GM21737 (cell line): ENCODE data around the gene CARD9.

Experiments
- ATAC-seq: cut with Tn5 transposase; IDR thresholded peaks from one replicate; pipeline ENCODE4 v1.9.1; 2021; ENCODE audit warnings: mild to moderate bottlenecking, moderate library complexity; ENCODE audit not compliant: unreplicated experiment

The CARD9 gene

DNA sequence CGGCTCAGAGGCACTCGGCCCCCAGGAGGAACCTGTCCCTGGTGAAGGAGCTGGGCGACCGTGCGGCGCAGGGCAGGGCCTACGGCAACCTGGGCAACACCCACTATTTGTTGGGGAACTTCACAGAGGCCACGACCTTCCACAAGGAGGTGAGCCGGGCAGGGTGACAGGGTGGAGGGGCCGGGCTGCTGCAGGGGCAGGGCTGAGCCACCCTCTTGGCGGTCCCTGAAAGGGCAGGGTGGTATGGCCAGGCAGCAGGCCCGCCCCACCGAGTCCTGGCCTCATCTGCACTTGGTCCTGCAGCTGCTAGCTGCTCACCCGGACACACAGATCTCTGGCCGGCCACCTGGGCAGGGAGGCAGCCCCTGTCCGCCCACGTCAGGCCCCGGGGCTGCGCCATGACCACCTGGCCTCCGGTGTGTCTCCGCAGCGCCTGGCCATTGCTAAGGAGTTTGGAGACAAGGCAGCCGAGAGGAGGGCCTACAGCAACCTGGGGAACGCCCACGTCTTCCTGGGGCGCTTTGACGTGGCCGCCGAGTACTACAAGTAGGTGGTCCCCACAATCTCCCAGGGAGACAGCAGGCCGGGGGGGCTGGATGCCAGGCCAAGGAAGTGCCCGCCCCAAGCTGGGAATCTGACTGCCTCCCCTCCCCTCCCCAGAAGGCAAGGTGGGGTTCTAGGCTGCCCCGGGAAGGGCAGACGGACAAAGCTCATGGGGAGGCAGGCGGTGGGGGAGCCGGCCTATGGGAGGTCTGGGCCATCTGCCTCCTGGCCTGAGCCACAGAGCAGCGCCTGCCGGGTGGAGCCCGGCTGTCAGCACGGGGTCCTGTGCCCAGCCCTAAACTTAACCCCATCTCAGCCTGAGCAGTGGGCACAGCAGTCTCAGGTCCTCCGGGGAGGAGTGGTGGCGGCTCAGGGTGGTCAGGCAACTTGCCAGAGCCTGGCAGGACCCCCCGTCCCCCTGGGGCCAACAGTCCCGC, 35.8 kb downstream of the CARD9 start:
- ATAC-seq: no peak

GRCh38 chr9:136336881-136337280, 36.6 kb downstream of the CARD9 start:
- no peak for ATAC-seq

- ATAC-seq: no peak
These were observed 37.2 kb downstream of the CARD9 start for GRCh38 chr9:136336156-136336870.

- no peak for ATAC-seq
These were observed 37.9 kb downstream of the CARD9 start for GRCh38 chr9:136335296-136336155.

DNA sequence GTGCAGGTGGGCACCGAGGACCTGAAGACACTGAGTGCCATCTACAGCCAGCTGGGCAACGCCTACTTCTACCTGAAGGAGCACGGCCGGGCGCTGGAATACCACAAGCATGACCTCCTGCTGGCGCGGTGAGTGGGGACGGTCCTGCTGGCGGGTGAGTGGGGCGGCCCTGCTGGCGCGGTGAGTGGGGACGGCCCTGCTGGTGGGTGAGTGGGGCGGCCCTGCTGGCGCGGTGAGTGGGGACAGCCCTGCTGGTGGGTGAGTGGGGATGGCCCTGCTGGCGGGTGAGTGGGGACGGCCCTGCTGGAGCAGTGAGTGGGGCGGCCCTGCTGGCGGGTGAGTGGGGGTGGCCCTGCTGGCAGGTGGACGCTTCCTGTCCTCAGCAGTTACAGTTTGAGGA, 38.9 kb downstream of the CARD9 start:
- no peak for ATAC-seq

DNA sequence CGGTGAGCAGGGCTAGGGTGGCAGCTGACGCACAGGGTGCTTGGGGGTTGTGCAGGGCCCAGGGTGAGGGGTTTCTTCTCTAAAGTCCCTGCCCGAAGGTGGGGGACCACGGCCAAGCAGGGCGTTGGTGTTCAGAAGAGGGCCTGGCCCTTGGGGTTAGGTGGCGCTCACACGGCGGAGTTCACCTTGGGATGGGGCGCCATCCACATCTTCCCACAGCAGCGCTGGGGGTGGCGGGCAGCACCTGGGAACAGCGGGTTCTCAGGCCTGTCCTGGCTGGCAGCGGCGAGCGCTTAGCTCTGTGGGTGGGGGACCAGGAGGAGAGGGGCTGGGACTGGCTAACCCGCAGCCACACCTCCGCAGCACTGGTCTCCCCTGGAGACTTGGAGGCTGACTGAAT, 40.0 kb downstream of the CARD9 start:
- no peak for ATAC-seq

- no peak for ATAC-seq
These were observed 40.4 kb downstream of the CARD9 start for GRCh38 chr9:136333045-136333444.

DNA sequence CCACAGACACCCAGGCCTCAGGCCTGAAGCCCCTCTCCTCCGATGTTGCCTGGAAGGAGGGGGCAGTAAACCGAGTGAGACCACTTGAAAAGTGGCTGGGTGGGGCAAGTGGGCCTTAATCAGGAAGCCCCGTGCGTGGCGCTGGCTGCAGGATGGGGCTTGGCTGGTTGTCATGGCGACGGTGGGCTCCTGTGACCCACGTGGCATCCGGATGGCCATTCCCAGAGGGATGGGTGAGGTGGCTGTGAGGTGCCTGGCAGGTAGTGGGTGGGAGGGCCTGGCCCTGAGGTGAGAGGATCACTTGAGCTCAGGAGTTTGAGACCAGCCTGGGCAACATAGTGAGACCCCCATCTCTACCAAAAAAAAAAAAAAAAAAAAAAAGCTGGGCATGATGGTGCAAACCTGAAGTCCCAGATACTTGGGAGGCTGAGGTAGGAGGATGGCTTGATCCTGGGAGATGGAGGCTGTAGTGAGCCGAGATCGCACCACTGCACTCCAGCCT, 40.9 kb downstream of the CARD9 start:
- ATAC-seq: no peak

DNA sequence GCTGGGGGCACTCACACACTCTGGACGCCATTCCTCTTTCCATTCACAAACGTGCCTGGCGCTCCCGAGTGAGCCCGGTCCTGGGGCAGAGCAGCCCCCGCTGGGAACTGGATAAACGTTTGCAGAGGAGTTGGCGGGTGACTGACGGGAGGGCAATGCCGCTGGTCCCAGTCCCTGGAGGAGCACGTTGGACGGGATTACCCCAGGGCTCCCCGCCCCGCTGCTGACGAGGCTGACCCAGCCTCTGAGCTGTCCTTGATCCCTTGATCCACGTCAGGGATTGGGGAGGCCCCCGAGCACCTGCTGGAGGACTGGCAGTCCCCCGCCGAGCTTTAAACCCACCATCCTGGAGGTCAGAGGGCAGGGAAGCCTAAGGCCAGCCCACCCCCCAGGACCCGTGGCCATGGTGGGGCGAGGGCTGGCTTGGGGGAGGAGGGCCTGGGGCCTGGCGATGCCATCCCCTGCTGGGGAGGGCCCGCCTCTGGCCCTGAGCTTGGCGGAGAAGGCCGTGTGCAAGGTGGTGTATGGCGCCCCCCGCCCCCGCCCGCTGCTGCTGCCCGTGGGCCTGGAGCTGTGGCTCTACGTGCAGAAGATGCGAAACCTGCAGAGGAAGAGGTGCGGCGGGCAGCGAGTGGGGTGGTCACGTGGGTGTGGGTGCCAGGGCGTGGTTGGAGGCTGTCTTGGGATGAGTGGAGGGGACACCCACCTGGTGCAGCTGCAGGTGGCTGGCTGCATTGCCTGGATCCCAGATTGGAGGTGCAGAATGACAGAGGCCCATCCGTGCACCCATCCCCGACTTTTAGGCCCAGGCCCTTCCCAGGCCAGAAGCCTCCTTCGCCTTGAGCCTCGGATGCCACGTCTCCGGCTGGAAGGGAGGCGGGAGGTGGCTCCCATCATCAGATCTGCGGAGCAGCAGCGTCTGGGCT, 41.6 kb downstream of the CARD9 start:
- ATAC-seq: no peak

GRCh38 chr9:136331030-136331429, 42.4 kb downstream of the CARD9 start:
- no peak for ATAC-seq

- ATAC-seq: no peak
These were observed 43.0 kb downstream of the CARD9 start for GRCh38 chr9:136330406-136330990.

DNA sequence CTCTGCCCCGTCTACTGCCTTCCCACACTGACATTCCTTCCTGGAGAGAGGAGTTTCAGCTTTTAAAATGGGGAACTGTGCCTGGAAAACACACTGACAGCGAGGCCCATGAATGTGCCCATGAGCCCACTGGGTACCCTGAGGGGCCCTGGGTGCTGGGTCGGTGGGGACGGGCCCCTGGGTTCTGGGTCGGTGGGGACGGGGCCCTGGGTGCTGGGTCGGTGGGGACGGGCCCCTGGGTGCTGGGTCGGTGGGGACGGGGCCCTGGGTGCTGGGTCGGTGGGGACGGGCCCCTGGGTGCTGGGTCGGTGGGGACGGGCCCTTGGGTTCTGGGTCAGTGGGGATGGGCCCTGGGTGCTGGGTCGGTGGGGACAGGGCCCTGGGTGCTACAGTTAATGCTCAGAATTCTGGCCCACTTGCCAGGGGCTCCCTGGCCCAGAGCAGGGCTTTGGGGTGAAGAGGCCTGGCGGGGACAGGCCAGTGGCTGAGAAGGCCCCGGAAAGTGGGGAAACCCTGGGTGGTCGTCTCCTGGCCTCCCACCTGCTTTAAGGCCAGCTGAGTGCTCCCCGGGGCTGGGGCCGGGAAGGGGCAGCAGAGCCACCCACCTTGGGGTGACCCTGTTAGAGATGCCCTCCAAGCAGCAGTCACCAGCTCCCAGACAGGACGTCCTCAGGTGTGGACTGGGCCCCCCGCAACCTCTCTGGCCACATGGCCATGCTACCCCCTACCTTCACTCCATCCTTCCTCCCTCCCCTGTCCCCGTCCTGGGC, 43.6 kb downstream of the CARD9 start:
- no peak for ATAC-seq

- ATAC-seq: no peak
These were observed 44.2 kb downstream of the CARD9 start for GRCh38 chr9:136329211-136329627.

DNA sequence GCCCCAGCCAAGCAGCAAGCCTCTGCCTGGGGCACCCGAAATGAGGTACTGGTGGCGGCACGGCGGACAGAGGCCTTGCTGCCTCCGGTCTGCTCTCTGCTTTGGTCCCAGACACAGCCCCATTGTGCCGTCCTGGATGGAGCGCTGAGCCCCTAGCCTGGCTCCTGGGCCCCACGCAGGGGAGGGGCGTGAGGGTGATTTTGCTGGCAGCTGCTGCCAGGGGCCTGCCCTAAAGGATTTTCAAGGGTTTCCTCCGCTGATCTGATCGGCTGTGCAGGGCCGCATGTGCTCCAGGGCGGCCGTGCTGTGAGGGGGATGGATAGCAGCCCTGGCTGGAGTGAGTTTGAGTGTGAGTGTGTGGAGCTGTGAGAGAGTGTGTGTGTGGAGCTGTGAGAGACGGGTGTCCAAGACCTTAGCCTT, 44.8 kb downstream of the CARD9 start:
- ATAC-seq: no peak

DNA sequence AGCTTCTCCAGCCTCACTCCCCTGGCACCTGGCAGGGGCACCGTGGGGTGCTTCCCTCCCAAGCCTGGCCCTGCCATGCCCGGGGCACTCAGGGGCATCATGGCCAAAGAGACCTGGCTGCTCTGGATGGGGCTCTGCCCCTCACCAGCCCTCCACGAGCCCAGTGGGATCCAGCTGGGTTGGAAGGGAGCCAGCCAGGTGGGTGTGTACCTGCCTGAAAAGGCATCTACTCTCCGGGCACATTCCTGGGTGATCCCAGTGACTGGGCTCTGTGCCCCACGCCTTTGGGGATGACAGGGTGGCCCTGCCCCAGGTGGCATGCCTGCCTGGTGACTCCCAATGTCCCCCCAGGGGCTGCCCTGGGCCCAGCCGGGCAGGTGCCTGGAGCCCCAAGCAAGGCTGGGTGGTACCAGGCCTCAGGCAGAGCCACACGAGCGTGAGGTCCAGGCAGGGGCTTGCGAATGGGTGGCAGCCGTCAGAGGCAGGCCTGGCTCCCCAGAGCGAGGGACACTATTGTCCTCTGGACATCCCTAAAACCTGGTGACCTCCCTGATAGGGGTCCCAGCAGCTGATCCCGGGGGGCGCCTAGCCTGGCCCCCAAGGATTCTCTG, 45.4 kb downstream of the CARD9 start:
- no peak for ATAC-seq

DNA sequence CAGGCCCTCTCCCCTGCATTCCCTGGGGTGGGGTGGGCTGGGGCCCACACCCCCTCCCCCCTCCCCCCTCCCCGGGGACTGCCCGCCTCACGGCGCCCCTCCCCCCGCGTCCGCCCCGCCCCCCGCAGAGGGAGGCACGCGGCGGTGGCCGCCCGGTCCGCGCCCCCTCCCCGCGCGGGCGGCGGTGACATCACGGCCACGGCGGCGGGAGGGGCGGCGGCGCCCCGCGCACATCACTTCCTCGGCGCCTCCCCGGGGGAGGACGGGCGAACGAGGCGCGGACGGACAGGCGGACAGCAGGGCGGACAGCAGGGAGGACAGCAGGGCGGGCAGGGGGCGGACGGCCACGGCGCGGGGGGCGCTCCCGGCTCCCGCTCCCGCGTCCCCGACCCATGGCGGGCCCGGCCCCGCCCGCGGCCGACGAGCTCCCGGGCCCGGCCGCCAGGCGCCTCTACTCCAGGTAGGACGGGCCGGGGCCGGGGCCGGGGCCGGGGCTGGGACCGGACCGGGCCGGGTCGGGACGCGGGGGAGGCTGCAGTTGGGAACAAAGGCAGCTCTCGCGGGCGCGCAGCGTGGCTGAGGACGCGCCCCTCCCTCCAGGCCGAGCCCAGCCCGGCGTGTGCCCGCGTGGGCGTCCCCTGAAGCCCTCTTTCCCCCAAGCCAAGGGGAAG, 46.0 kb downstream of the CARD9 start, which contains the start of gene GPSM1:
GPSM1 (plus strand) TSS at position 236 of the 671 bp plus-strand sequence; CDS start at position 393, 157 bp downstream.
- ATAC-seq: no peak

DNA sequence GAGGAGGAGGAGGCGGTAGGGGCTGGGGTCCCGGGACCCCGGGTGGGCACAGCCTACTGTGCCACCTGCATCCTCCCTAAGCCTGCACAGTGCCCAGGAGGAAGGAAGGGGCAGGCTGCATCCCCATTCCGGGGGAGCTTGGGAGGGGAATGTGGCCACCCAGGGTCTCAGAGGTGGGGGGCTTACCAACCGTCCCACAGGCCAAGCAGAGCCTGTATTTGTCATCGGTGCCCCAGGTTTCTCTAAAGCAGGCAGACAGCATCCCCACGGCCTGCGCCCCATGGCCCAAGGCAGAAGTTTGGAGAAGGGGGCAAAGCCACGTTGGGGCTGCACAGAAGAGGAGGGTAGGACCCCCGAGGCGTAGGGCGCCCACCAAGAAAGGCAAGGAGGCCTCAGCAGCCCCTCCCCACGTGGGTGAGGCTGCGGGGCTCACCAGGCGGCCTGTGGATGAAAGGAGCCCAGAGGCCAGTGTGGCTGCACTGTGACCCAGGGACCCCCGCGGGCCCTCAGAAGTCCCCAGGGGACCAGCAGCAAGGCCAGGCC, 46.6 kb downstream of the CARD9 start:
- no peak for ATAC-seq
